Gastrocnemius medialis (tissue), 4 donors: ENCODE data around the gene IGFBP2. TPM values are rescaled to one million over a fixed set of nuclear protein-coding genes. Genes with fewer than 3 reads are reported as not detected.

ENCODE experiments used
- ATAC-seq, 2 donors: fragments of 150-250 bp; one replicate each; pipeline ENCODE4 v1.9.1; 2016
- DNase-seq, 2 donors: peaks; one replicate each; pipeline ENCODE4 v3.0.0-alpha.2; 2019
- H3K27ac ChIP-seq, 4 donors: fragments of 200-600 bp; sonication (generic); 1 replicate in 1 of 4; 2 replicates in 3 of 4; pipeline ENCODE4 v1.5.1; 2016 to 2018; ENCODE audit warnings: mild to moderate bottlenecking in 2 of 4, moderate library complexity in 1 of 4
- H3K27me3 ChIP-seq, 3 donors: fragments of 200-600 bp; sonication (generic) in 2 of 3; 1 replicate in 1 of 3; 2 replicates in 2 of 3; pipeline versions ENCODE4 v1.5.1 to v1.6.0; 2016 to 2019; ENCODE audit warnings: mild to moderate bottlenecking in 1 of 3, moderate library complexity in 1 of 3
- H3K36me3 ChIP-seq, 2 donors: fragments of 200-600 bp; sonication (generic) in 1 of 2; one replicate each; pipeline ENCODE4 v1.5.1; 2017 to 2018
- H3K4me1 ChIP-seq, 2 donors: fragments of 200-600 bp; sonication (generic) in 1 of 2; one replicate each; pipeline ENCODE4 v1.5.1; 2016 to 2017; ENCODE audit warnings: mild to moderate bottlenecking in 2 of 2
- H3K4me3 ChIP-seq, 4 donors: fragments of 200-600 bp; sonication (generic) in 3 of 4; 1 replicate in 1 of 4; 2 replicates in 3 of 4; pipeline ENCODE4 v1.5.1; 2016 to 2019; ENCODE audit warnings: mild to moderate bottlenecking in 2 of 4
- H3K9me3 ChIP-seq, 3 donors: fragments of 200-600 bp; sonication (generic) in 2 of 3; 1 replicate in 1 of 3; 2 replicates in 2 of 3; pipeline ENCODE4 v1.5.1; 2016 to 2019
- CTCF ChIP-seq, 5 experiments: fragments of 450-650 bp in 3 of 5; fragments of 200-600 bp in 2 of 5; sonication (generic) in 2 of 5; IDR thresholded peaks in 4 of 5; conservative IDR thresholded peaks in 1 of 5; 1 replicate in 4 of 5; 2 replicates in 1 of 5; pipeline ENCODE4 v1.5.1; 2016 to 2019; ENCODE audit warnings: antibody characterized with exemption in 5 of 5, mild to moderate bottlenecking in 3 of 5, moderate library complexity in 3 of 5
- POLR2A ChIP-seq, 2 donors: fragments of 450-650 bp; IDR thresholded peaks; one replicate each; pipeline ENCODE4 v1.6.1; 2017; ENCODE audit warnings: antibody characterized with exemption in 2 of 2, mild to moderate bottlenecking in 2 of 2, moderate library complexity in 2 of 2
- in situ Hi-C, 4 donors: fragments of 200-750 bp; cut with MboI; loops; one replicate each; pipeline versions ENCODE4 v1.15.0 to v1.8.0; 2017; ENCODE audit warnings: low sequenced_read_pairs in 4 of 4
- intact Hi-C: fragments of 100-400 bp; cut with DNase I; formaldehyde crosslinking; loops from one replicate; pipeline ENCODE4 v1.15.1; 2023; ENCODE audit warnings: low total_unique reads
- total RNA-seq, 4 donors: library from RNA; depleted of rRNA; stranded (reverse); fragments of >200 nt; gene quantifications; one replicate each; pipeline versions ENCODE4 v1.1.0 to v1.2.3, GENCODE V29; 2016

The IGFBP2 gene
- total RNA-seq, 4 donors from 2014 or later = 14.3 to 44.4 (median 23.6) TPM

- no peaks in the 10 kb centered on the region for H3K9me3 ChIP-seq
- H3K27me3 ChIP-seq = no peaks in the 10 kb centered on the region
- H3K4me1 ChIP-seq = no peaks in the 10 kb centered on the region
- ATAC-seq (no peak), DNase-seq (no peak)
- H3K36me3 ChIP-seq = peaks cover 0 to 26% of the 10 kb centered on the region in 2 donors
- intact Hi-C loops (no loop called here), in situ Hi-C loops (loop anchor here (25.0 kb wide), 1 partner anchor 635 kb away; no protein-coding TSS in a partner anchor)
- no peak overlapping the region for H3K4me3 ChIP-seq
- H3K27ac ChIP-seq = peak overlapping the region in 2 of 4 donors; percentile 33 to 50
- TF ChIP-seq POLR2A (IDR thresholded peaks at IDR 0.05) = no peak
- TF ChIP-seq CTCF (IDR thresholded peaks at IDR 0.05 in 4 of 5, conservative IDR thresholded peaks at IDR 0.05 in 1 of 5) = no peak
These were observed 39.2 kb downstream of the IGFBP2 start for GRCh38 chr2:216672466-216672865.

DNA sequence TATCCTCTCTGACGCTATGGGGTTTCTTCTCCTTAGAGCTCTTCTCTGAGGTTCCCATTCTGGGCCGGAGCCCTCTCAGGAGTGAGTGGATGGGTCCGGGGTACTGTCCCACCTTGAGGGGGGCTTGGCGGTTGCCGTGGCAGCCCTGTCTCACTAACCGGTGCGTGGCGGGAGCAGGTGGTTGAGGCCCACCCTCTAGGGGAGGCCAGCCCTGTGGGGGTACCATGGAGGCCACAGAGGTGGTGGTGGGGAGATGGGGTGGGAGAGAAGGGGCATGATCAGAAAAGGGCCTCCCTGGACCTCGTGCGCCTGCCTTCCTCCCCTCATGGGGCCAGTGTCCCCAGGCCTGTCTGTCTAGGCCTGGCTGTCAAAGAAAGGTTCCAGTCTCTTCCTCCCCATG lies 39.8 kb downstream of the IGFBP2 start:
- H3K27me3 ChIP-seq = no peaks in the 10 kb centered on the region
- H3K9me3 ChIP-seq = no peaks in the 10 kb centered on the region
- ATAC-seq = no peak
- peaks cover 0 to 31% of the 10 kb centered on the region in 2 donors for H3K36me3 ChIP-seq
- no peak overlapping the region for H3K4me3 ChIP-seq
- intact Hi-C loops = no loop called here
- no peak for DNase-seq
- no peak for TF ChIP-seq POLR2A (IDR thresholded peaks at IDR 0.05)
- no peak for TF ChIP-seq CTCF (IDR thresholded peaks at IDR 0.05 in 4 of 5, conservative IDR thresholded peaks at IDR 0.05 in 1 of 5)
- H3K4me1 ChIP-seq = no peaks in the 10 kb centered on the region
- H3K27ac ChIP-seq = peak overlapping the region in 3 of 4 donors; percentile 18 to 50 (median 28)
- in situ Hi-C loops = loop anchor here (25.0 kb wide), 1 partner anchor 636 kb away; no protein-coding TSS in a partner anchor

GRCh38 chr2:216673609-216674008 lies 40.4 kb downstream of the IGFBP2 start:
- Histone ChIP-seq H3K27me3 (no peaks in the 10 kb centered on the region), H3K36me3 (peaks cover 0 to 34% of the 10 kb centered on the region in 2 donors), H3K9me3 (no peaks in the 10 kb centered on the region), H3K27ac (peak overlapping the region in 3 of 4 donors; percentile 28 to 50 (median 33)), H3K4me1 (peaks cover 3 to 4% of the 10 kb centered on the region in 2 donors), H3K4me3 (no peak overlapping the region)
- in situ Hi-C loops (loop anchor here (25.0 kb wide), 1 partner anchor 636 kb away; no protein-coding TSS in a partner anchor), intact Hi-C loops (no loop called here)
- TF ChIP-seq POLR2A (IDR thresholded peaks at IDR 0.05) (no peak), CTCF (IDR thresholded peaks at IDR 0.05 in 4 of 5, conservative IDR thresholded peaks at IDR 0.05 in 1 of 5) (no peak)
- DNase-seq (no peak), ATAC-seq (no peak)

DNA sequence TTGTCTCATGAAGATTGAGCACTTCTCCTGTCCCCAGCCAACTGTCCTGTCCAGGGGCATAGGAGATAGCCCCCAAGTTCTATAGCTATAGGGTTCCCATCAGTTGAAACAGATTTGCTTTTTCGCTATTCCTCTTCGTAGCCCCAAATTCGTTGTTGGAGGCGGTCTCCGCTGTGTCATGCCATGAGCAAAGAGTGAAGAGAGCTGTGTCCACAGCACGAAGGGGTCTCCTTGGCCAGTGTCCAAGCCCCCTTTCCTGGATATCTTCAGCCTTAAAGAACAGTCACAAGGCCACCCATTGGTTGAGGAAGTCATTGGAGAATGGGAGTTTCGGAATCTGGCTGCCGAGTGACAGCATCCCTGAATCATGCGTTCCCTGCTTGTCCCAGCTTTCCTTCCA lies 41.2 kb downstream of the IGFBP2 start:
- in situ Hi-C loops = loop anchor here (25.0 kb wide), 1 partner anchor 637 kb away; no protein-coding TSS in a partner anchor

More for the DNA sequence above, 41.2 kb downstream of the IGFBP2 start:
- Histone ChIP-seq H3K27me3 (no peaks in the 10 kb centered on the region), H3K4me3 (no peak overlapping the region), H3K9me3 (no peaks in the 10 kb centered on the region), H3K4me1 (peaks cover 10 to 11% of the 10 kb centered on the region in 2 donors), H3K36me3 (peaks cover 0 to 34% of the 10 kb centered on the region in 2 donors), H3K27ac (peak overlapping the region in 2 of 4 donors; percentile 33 to 50)
- DNase-seq (no peak), ATAC-seq (no peak)
- TF ChIP-seq POLR2A (IDR thresholded peaks at IDR 0.05) (no peak), CTCF (IDR thresholded peaks at IDR 0.05 in 4 of 5, conservative IDR thresholded peaks at IDR 0.05 in 1 of 5) (no peak)
- intact Hi-C loops = no loop called here
